GM19238 (cell line): ENCODE data around the gene CDH26.

Experiments
- DNase-seq: peaks from one replicate; pipeline ENCODE4 v3.0.0; 2011; ENCODE audit warnings: low spot score; ENCODE audit not compliant: insufficient read length

Gene CDH26

GRCh38 chr20:60060593-60060992 is 102.4 kb downstream of the CDH26 start:
- DNase-seq, result no peak

- DNase-seq, result no peak
Observed at GRCh38 chr20:60062431-60063047, 104.3 kb downstream of the CDH26 start.

GRCh38 chr20:60063048-60063451 is 104.8 kb downstream of the CDH26 start:
- DNase-seq, result no peak

- DNase-seq, result no peak
Observed at GRCh38 chr20:60063739-60064380, 105.6 kb downstream of the CDH26 start.
